ENCODE results near the gene TSFM.

The TSFM gene

GRCh38 chr12:57762463-57762862 lies 20.1 kb upstream of the TSFM start:
- Histone ChIP-seq H4K20me1 (ENCODE audit: low read depth, low read length) (peaks cover 8% of the 10 kb centered on the region), H3K4me2 (ENCODE audit: low read depth, low read length, poor library complexity, severe bottlenecking) (no peak overlapping the region), H3K27me3 (ENCODE audit: low read length) (no peaks in the 10 kb centered on the region), H3K4me3 (ENCODE audit: insufficient read depth, low read length, poor library complexity, severe bottlenecking) (no peak overlapping the region), H3K36me3 (ENCODE audit: low read length) (no peaks in the 10 kb centered on the region), H3F3A (ENCODE audit: insufficient read depth) (no peaks in the 10 kb centered on the region), H3K27ac (ENCODE audit: low read depth, low read length) (no peak overlapping the region), H3K79me2 (ENCODE audit: insufficient read depth, low read length) (no peaks in the 10 kb centered on the region), H2AFZ (ENCODE audit: low read depth, low read length, severe bottlenecking) (no peak overlapping the region), H3K9ac (ENCODE audit: low read length) (no peak overlapping the region), H3K9me2 (replicated peaks; ENCODE audit: insufficient read depth, low read length) (no peaks in the 10 kb centered on the region), H3K9me3 (ENCODE audit: insufficient read depth, low read length) (no peaks in the 10 kb centered on the region)
- TF ChIP-seq EZH2phosphoT487 (conservative IDR thresholded peaks at IDR 0.05; ENCODE audit: low read length) (no peak), CTCF (IDR thresholded peaks at IDR 0.05; ENCODE audit: insufficient read depth, low read length, poor library complexity, severe bottlenecking) (no peak)

- no peaks in the 10 kb centered on the region for H3K36me3 ChIP-seq (ENCODE audit: low read length)
- H2AFZ ChIP-seq (ENCODE audit: low read depth, low read length, severe bottlenecking) = no peak overlapping the region
- H4K20me1 ChIP-seq (ENCODE audit: low read depth, low read length) = peaks cover 8% of the 10 kb centered on the region
- peak overlapping the region; percentile 52 for H3K4me2 ChIP-seq (ENCODE audit: low read depth, low read length, poor library complexity, severe bottlenecking)
- no peaks in the 10 kb centered on the region for H3K9me2 ChIP-seq (replicated peaks; ENCODE audit: insufficient read depth, low read length)
- H3K4me3 ChIP-seq (ENCODE audit: insufficient read depth, low read length, poor library complexity, severe bottlenecking) = no peak overlapping the region
- no peak overlapping the region for H3K9ac ChIP-seq (ENCODE audit: low read length)
- no peaks in the 10 kb centered on the region for H3K27me3 ChIP-seq (ENCODE audit: low read length)
- no peak for TF ChIP-seq EZH2phosphoT487 (conservative IDR thresholded peaks at IDR 0.05; ENCODE audit: low read length)
- TF ChIP-seq CTCF (IDR thresholded peaks at IDR 0.05; ENCODE audit: insufficient read depth, low read length, poor library complexity, severe bottlenecking) = no peak
- no peak overlapping the region for H3K27ac ChIP-seq (ENCODE audit: low read depth, low read length)
- H3K79me2 ChIP-seq (ENCODE audit: insufficient read depth, low read length) = no peaks in the 10 kb centered on the region
- no peaks in the 10 kb centered on the region for H3K9me3 ChIP-seq (ENCODE audit: insufficient read depth, low read length)
- H3F3A ChIP-seq (ENCODE audit: insufficient read depth) = no peaks in the 10 kb centered on the region
These were observed 18.5 kb upstream of the TSFM start for GRCh38 chr12:57763881-57764661.

- no peaks in the 10 kb centered on the region for H3F3A ChIP-seq (ENCODE audit: insufficient read depth)
- peaks cover 8% of the 10 kb centered on the region for H4K20me1 ChIP-seq (ENCODE audit: low read depth, low read length)
- TF ChIP-seq EZH2phosphoT487 (conservative IDR thresholded peaks at IDR 0.05; ENCODE audit: low read length) (no peak), CTCF (IDR thresholded peaks at IDR 0.05; ENCODE audit: insufficient read depth, low read length, poor library complexity, severe bottlenecking) (no peak)
- H2AFZ ChIP-seq (ENCODE audit: low read depth, low read length, severe bottlenecking) = peak overlapping the region; percentile 76
- no peaks in the 10 kb centered on the region for H3K27me3 ChIP-seq (ENCODE audit: low read length)
- peak overlapping the region; percentile 36 for H3K9ac ChIP-seq (ENCODE audit: low read length)
- no peak overlapping the region for H3K27ac ChIP-seq (ENCODE audit: low read depth, low read length)
- H3K79me2 ChIP-seq (ENCODE audit: insufficient read depth, low read length) = no peaks in the 10 kb centered on the region
- H3K4me2 ChIP-seq (ENCODE audit: low read depth, low read length, poor library complexity, severe bottlenecking) = peak overlapping the region; percentile 52
- peak overlapping the region; percentile 36 for H3K4me3 ChIP-seq (ENCODE audit: insufficient read depth, low read length, poor library complexity, severe bottlenecking)
- no peaks in the 10 kb centered on the region for H3K9me2 ChIP-seq (replicated peaks; ENCODE audit: insufficient read depth, low read length)
- no peaks in the 10 kb centered on the region for H3K9me3 ChIP-seq (ENCODE audit: insufficient read depth, low read length)
- H3K36me3 ChIP-seq (ENCODE audit: low read length) = no peaks in the 10 kb centered on the region
These were observed 18.0 kb upstream of the TSFM start for GRCh38 chr12:57764662-57765002.
